Choroid plexus epithelial cell (primary cell): ENCODE data around the gene TMEM132D.

Experiments used
- DNase-seq: peaks from one replicate; pipeline ENCODE4 v3.0.0-alpha.2; 2010; ENCODE audit warnings: low read depth
- H3K4me3 ChIP-seq: 2 replicates; pipeline ENCODE4 v1.5.1; 2011; ENCODE audit warnings: low read depth, mild to moderate bottlenecking, control low read depth, low read length, moderate library complexity
- CTCF ChIP-seq: conservative IDR thresholded peaks from 2 replicates; pipeline ENCODE4 v1.5.1; 2011; ENCODE audit warnings: low read depth, mild to moderate bottlenecking, control low read depth, inconsistent platforms, low read length, moderate library complexity

Gene TMEM132D

GRCh38 chr12:129163461-129163860 lies 740.4 kb downstream of the TMEM132D start:
- no peak overlapping the region for H3K4me3 ChIP-seq
- DNase-seq: no peak
- TF ChIP-seq CTCF: no peak

GRCh38 chr12:129162805-129163204 lies 741.0 kb downstream of the TMEM132D start:
- TF ChIP-seq CTCF: no peak
- DNase-seq: no peak
- no peak overlapping the region for H3K4me3 ChIP-seq

- TF ChIP-seq CTCF: no peak
- DNase-seq: no peak
- H3K4me3 ChIP-seq: no peak overlapping the region
These were observed 742.3 kb downstream of the TMEM132D start for GRCh38 chr12:129161511-129161910.

GRCh38 chr12:129160282-129160681 lies 743.5 kb downstream of the TMEM132D start:
- H3K4me3 ChIP-seq: no peak overlapping the region
- TF ChIP-seq CTCF: no peak
- no peak for DNase-seq

GRCh38 chr12:129152351-129153104 lies 751.3 kb downstream of the TMEM132D start:
- no peak for DNase-seq
- H3K4me3 ChIP-seq: no peak overlapping the region
- TF ChIP-seq CTCF: no peak

GRCh38 chr12:129150721-129151120 lies 753.1 kb downstream of the TMEM132D start:
- TF ChIP-seq CTCF: no peak
- no peak for DNase-seq
- H3K4me3 ChIP-seq: no peak overlapping the region

GRCh38 chr12:129145381-129145780 lies 758.4 kb downstream of the TMEM132D start:
- no peak overlapping the region for H3K4me3 ChIP-seq
- DNase-seq: no peak
- no peak for TF ChIP-seq CTCF
